GM19395 (cell line): ENCODE results near the gene PPIG.
"Not testable (repeated sequence)": the region's sequence is repeated elsewhere in the genome, so short reads cannot be mapped to it uniquely, and the experiment has no call there.

Source experiments
- ATAC-seq: cut with Tn5 transposase; IDR thresholded peaks from one replicate; pipeline ENCODE4 v1.9.1; 2021; ENCODE audit warnings: mild to moderate bottlenecking, moderate library complexity; ENCODE audit not compliant: unreplicated experiment

PPIG gene

DNA sequence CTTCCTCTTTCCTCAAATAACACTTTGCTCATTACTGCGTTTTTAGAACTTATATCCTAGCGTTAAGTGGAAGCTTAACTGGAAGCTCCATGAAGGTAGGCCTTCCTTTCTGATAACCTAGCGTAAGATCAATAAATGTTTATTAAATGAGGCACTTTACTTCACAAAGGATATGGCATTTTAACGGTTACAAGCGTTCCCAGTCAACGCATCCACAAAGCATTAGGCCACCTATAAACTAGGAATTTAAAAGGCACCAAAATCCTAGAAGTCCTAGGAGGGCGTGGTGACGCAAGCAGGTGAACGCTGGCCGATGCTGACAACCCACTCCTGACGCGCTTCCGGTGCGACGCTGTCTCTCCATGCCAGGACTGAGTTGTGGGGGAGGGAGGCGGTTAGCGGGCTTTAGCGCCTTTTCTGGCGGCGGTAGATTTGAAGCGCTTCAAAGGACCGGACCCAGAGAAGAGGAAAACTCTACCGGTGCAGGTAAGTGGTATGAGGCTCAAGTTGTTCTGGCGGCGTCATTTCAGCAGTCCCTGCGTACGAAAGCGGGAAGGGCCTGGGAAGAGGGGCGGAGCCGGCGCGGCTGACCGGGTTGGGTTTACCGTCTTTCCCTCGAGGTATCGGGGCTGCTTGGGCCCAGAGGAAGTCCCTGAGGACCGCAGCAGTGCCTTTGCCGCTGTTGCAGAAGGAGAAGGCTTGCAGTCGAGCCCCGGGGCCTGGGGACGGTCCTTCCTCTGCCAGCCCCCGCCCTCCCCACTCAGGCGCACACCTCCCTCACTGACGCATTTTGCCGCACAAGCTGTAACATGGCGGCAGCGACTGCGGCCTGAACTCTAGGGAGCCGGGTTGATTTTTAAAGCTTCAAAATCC lies at the start of gene PPIG:
Gene PPIG (plus strand): TSS at position 347 of the 873 bp plus-strand sequence. CDS start 19,691 bp downstream, outside the sequence.
- peak; percentile 94 for ATAC-seq

DNA sequence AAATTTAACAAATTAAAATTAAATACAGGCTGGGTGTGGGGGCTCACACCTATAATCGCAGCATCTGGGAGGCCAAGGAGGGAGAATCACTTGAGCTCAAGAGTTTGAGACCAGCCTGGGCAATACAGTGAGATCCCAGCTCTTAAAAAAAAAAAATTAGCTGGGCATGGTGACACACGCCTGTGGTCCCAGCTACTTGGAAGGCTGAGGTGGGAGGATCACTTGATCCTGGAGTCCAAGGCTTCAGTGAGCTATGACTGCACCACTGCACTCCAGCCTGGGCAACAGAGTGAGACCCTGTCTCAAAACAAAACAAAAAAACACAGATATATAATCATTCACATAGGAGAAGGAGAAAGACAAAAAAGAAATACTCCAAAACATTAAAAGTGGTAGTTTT lies 44.7 kb upstream of the PPIG start:
- ATAC-seq: not testable (repeated sequence)

DNA sequence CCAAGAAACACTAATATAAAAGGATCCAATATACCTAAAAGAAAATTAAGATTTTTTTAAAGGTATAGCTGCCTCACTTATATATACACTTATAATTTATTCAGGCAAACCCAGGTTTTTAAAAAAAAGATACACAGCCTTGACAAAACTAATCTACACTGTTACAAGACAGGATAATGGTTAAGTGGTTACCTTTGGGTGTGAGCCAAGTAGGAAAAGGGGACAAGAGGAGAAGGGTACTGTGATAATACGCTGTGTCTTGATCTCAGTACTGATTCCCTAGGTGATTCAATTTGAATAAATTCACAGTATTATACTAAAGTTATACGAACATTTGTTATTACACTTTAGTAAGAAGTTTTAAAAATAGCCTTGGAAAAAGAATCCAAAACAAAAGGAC lies 44.0 kb upstream of the PPIG start:
- ATAC-seq: no peak

DNA sequence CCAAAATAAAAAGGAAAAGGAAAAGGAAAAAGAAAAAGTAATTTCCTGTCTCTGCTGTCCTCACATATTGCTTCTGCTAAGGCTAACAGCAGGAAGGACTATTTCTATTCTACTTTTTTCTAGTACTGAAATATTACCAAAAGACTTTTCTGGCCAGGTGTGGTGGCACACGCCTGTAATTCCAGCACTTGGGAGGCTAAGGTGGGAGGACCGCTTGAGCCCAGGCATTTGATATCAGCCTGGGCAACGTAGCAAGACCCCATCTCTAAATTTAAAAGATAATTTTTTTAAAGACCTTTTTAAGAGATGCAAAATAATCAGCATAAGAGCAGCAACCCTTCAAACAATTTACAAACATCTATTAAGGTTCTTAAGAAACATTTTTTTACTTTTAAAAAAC lies 41.7 kb upstream of the PPIG start:
- ATAC-seq: no peak

DNA sequence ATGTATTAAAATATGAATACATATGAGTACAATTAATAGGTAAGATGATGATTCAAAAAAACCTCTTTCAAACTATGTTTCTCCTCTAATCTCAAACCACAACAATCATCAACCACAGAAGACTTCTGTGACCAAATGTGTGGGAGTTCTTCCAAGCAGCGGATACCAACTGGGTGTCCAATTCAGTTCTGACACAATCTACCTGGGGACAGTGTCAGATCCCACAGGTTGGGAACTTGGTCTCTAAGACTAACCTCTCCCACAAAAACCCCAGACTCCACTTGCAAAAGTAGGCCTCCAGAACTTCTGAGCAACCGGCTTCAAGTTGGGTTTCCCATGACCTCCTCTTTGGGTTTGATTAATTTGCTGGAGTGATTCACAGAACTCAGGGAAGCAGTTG lies 37.4 kb upstream of the PPIG start:
- no peak for ATAC-seq

DNA sequence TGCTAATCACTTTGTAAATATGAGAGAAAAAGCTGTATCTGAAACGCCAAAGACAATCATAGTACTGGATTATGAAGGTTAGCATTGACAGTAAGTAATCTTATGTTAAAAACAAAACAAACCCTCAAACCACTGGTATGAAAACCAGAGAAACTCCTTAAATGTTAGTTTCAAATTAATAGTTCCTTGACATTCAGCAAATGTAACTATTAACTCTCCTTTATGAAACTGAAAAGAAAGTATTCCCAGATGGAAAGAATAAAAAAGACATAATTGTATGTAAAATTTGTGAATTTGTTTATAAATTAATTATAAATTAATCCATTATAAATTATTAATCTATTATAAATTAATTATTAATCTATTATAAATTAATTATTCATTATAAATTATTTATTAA lies 22.8 kb upstream of the PPIG start:
- ATAC-seq: no peak

DNA sequence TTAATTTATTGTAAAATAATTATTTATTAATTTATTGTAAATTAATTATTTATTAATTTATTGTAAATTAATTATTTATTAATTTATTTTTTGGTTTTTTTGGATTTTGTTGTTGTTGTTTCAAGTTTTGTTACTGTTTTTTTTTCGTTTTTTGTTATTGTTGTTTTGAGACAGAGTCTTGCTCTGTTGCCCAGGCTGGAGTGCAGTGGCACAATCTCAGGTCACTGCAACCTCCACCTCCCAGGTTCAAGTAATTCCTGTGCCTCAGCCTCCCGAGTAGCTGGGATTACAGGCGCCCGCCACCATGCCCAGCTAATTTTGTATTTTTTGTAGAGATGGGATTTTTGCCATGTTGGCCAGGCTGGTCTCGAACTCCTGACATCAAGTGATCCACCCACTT lies 22.1 kb upstream of the PPIG start:
- ATAC-seq: not testable (repeated sequence)

DNA sequence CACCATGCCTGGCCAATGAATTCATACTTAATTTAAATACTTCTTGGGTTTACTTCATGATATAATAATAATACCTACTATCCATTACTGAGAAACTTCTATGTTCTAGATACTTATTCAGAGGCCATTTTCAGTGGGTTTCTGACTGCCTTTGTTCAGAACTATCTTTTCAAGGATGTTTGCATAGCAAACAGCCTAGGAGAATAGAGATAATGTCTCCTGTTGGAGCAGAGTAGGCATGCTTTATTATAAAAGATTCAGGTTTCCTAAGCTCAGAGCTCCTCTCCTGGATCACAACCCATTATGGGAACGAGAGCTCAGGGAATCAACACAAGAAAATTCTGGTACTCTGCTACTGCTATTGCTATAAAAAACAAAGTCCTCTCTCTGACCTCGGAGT lies 21.6 kb upstream of the PPIG start:
- no peak for ATAC-seq

DNA sequence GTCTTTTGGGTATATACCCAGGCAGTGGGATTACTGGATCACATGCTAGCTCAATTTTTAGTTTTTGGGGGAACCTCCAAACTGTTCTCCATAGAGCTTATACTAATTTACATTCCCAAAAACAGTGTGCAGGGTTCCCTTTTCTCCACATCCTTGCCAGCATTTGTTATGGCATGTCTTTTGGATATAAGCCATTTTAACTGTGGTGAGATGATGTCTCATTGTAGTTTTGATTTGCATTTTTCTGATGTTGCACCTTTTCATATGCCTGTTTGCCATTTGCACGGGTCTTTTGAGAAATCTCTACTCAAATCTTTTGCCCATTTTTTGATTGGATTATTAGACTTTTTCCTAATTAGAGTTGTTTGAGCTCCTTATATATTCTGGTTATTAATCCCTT lies 18.5 kb upstream of the PPIG start:
- no peak for ATAC-seq

DNA sequence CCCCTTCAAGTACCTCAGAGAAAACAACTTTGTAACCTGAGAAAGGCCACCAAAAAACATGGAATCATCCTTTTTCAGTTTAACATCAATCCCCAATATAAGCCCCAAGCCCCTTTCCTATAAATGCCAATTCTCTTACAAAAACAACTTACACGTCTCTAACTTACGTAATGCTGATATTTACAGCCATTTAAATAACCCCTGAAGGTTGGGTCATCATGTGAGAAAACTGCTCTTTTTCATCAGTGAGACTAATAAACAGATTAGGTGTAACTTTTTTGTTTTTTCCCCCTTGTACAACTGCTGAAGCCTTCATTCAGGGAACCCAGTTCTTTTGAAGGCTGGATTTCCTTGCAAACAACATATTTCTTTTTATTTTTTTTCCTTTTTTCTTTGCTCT lies 14.2 kb upstream of the PPIG start:
- ATAC-seq: no peak

DNA sequence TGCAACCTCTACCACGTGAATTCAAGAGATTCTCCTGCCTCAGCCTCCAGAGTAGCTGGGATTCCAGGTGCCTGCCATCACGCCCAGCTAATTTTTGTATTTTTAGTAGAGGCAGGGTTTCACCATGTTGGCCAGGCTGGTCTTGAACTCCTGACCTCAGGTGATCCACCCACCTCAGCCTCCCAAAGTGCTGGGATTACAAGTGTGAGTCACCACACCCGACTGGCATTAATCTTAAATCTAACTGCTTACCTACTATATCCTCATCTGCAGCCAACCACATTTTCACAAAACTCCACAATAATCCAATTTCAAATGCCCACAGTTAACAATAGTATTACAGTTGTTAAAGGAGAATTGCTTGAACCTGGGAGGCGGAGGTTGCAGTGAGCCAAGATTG lies 13.4 kb upstream of the PPIG start:
- ATAC-seq: not testable (repeated sequence)

DNA sequence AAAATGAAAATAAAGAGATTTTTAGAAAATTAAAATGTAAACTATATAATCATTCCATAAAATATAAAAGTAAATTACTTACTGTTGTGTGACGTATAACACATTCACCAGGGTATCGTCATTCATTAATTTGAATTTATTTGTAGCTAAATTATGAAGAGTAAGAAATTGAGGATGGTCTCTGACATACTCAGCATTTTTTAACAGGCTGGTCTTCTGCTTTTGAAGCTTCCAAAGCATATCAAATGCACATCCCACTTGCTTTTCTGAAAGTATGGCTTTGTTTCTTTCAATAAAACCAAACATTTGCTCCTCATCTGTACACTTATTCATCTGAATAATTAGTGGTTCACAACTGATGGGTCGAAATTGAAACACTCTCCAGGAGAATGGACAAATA lies 12.6 kb upstream of the PPIG start:
- ATAC-seq: no peak

DNA sequence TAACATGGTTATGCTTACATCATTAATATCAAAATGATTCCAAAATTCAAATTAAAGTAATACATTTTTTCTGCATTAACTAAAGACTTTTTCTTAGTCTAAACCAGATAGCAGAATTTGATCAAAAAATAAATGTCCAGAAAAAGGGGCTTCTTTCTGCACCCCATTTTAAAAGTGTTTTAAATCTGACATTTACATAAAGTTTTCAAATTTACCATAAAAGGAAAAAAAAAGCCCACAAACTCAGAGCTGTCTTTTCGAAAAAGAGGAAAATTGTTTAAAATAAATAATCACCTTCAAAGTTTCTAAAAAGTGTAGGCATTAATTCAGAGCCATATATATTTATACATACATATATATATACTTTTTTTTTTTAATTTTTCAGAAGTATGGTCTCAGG lies 12.0 kb upstream of the PPIG start:
- no peak for ATAC-seq

DNA sequence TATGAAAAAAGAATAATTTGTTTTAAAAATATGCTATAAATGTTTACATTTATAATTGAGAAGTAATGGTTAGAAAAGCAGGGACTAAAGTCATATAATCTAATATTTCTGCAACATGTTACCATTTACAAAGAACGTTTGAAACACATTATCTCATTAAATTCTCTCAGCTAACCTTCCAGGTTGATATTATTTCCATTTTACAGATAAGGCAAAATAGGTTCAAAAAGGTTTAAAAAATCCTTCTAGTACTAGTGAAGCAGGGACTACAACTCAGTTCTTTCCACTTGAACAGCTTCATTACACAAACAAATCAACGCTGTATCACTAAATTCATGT lies 11.4 kb upstream of the PPIG start:
- no peak for ATAC-seq

DNA sequence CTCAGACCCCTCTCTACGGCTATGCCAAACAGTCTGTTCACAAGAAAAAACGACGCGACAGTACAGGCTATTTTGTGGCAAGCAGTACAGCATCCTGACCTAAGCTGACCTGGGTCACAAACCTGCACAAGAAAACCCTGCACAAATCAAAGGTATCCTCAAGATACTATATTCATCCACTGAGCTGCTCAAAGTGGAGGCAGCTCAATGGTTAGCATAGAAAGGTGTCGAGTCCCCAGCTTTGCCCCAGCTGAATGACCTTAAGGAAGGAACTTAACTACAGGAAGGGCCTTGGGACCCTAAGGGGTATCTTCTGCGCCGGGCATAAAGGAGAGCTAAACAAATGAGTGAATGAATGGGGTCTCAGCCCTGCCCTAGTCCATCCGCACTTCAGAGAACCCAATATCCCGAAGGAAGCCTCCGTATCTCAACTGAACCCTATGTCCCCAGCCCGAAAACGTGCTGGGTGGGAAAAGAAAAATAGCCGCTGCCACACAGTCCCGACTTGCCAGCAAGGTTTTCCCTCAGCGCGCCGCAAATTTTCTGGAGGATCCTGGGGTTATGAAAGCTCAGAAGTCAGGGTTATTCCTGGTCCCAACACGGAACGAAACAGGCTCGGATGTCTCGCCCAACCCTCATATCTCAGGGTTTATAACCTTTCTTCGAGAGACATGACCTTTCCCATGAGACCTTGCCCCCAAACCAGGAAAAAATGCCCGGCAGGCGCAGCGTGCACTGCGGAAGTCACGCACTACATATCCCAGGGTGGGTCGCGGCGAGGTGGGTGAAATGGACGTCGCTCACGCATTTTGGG lies 10.8 kb upstream of the PPIG start, which contains the start of gene FASTKD1:
Gene FASTKD1 (minus strand): TSS at position 706 of the 814 bp plus-strand sequence. CDS start 1,836 bp downstream, outside the sequence.
- peak; percentile 99 for ATAC-seq

DNA sequence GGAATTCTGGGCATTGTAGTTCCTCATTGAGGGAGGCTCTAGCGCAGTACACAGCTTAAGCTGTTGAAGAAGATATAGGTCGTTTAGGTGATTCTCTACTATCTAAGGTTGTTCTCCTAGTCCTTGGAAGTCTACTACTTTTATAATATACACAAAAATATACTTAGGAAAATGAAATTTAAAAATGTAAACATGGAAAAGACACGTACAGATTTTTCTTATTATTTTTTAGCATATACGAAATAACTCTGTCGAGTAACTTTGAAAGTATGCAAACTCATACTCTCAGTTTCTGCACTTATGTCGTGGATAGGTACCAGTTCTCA lies 10.2 kb upstream of the PPIG start:
- no peak for ATAC-seq

DNA sequence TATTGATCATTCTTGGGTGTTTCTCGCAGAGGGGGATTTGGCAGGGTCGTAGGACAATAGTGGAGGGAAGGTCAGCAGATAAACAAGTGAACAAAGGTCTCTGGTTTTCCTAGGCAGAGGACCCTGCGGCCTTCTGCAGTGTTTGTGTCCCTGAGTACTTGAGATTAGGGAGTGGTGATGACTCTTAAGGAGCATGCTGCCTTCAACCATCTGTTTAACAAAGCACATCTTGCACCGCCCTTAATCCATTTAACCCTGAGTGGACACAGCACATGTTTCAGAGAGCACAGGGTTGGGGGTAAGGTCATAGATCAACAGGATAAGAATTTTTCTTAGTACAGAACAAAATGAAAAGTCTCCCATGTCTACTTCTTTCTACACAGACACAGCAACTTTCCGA lies 9.6 kb upstream of the PPIG start:
- ATAC-seq: not testable (repeated sequence)

DNA sequence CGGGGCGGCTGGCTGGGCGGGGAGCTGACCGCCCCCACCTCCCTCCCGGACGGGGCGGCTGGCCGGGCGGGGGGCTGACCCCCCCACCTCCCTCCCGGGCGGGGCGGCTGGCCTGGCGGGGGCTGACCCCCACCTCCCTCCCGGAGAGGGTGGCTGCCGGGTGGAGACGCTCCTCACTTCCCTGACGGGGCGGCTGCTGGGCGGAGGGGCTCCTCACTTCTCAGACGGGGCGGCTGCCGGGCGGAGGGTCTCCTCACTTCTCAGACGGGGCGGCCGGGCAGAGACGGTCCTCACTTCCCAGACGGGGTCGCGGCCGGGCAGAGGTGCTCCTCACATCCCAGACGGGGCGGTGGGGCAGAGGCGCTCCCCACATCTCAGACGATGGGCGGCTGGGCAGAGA lies 8.9 kb upstream of the PPIG start:
- ATAC-seq: not testable (repeated sequence)

DNA sequence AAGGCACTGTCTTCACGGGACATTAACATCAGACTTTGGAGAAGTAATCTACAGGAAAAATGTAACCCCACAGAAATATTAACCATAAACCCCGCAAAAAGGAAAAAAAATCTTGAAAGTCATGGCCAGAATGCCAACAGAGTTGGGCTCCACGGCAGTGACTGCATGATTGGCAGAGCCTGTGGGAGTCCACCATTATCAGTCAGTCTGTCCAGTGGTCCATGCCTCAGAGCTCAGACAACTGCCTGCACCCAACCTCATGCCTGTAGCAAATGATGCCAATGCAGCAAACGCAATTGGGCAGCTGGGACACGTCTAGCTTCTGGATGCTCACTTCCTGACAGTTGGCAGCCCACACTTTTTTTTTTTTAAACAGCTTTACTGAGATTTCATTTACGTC lies 5.1 kb upstream of the PPIG start:
- ATAC-seq: no peak

DNA sequence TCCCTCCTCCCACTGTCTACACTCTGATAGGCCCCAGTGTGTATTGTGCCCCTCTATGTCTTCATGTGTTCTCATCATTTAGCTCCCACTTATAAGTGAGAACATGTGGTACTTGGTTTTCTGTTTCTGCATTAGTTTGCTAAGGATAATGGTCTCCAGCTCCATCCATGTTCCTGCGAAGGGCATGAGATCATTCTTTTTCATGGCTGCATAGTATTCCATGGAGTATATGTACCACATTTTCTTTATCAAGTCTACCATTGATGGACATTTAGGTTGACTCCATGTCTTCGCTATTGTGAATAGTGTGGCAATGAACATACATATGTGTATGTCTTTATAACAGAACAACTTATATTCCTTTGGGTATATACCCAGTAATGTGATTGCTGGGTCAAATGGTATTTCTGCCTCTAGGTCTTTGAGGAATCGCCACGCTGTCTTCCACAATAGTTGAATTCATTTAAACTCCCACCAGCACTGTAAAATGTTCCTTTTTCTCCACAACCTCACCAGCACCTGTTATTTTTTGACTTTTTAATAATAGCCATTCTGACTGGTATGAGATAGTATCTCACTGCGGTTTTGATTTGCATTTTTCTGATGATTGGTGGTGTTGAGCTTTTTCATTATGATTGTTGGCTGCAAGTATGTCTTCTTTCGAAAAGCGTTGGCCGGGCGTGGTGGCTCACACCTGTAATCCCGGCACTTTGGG lies 1.4 kb upstream of the PPIG start:
- ATAC-seq: not testable (repeated sequence)

DNA sequence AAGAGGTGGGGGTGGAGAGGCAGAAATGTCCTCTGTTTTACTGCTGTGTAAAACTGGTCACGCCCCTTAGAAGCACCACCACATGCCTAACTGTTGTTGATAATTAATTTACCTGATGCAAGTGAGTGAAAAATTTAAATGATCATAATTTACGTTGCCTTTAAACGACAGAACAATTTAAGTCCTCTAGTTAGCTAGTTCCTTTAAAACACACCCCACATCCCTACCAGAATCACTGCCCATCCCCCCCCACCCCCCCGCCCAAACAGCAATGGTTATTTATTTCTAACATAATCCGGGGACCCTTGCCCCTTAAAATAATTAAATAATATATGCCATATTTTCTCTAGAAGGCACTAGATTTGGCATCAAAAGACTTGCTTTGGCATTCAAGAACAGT lies 633 bp upstream of the PPIG start:
- ATAC-seq: no peak

DNA sequence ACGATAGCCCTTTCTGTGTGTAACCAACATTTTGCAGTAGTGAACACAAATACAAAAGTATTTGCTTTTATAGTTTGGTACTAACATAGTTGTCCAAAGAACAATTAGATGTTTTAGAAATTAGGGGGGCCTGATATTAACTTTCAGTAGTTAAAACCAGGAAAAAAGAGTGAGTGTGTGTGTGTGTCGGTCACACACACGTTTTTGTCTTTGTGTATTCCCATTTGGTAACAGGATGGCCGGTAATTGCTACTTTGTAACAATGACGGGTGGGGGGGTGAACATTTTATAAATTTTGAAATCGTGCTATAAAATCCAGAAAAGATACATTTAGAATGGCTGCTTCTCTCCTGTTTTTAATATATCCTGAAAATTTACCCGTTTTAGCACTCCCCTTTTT lies 1.5 kb downstream of the PPIG start:
- ATAC-seq: no peak
